ENCODE measurements around the gene B3GAT1. TPM values are rescaled to one million over a fixed set of nuclear protein-coding genes. Genes with fewer than 3 reads are reported as not detected.

The B3GAT1 gene
- polyA plus RNA-seq, 3 donors from 2014 or later: 0.09 to 1.8 (median 0.24) TPM

GRCh38 chr11:134389464-134390180 lies 22.4 kb downstream of the B3GAT1 start:
- H3K4me1 Mint-ChIP-seq: peaks cover 82 to 93% of the 10 kb centered on the region in 2 donors
- peak overlapping the region; percentile 40 to 90 (median 71) for H3K4me3 Mint-ChIP-seq
- peaks cover 0 to 4% (median 3%) of the 10 kb centered on the region in 3 donors for H3K36me3 Mint-ChIP-seq
- no peak for DNase-seq
- H3K27ac Mint-ChIP-seq: peak overlapping the region in 1 of 6 donors; percentile 73
- no peaks in the 10 kb centered on the region for H3K9me3 Mint-ChIP-seq
- peaks cover 0 to 3% (median 2%) of the 10 kb centered on the region in 3 donors for H3K27me3 Mint-ChIP-seq (ENCODE audit: low read depth in 3 of 3)

GRCh38 chr11:134388590-134388989 lies 23.5 kb downstream of the B3GAT1 start:
- peak overlapping the region in 1 of 6 donors; percentile 57 for H3K27ac Mint-ChIP-seq
- no peaks in the 10 kb centered on the region for H3K9me3 Mint-ChIP-seq
- H3K4me3 Mint-ChIP-seq: peak overlapping the region; percentile 15 to 90 (median 79)
- H3K4me1 Mint-ChIP-seq: peaks cover 80 to 94% of the 10 kb centered on the region in 2 donors
- DNase-seq: no peak
- peaks cover 2 to 3% (median 2%) of the 10 kb centered on the region in 3 donors for H3K27me3 Mint-ChIP-seq (ENCODE audit: low read depth in 3 of 3)
- H3K36me3 Mint-ChIP-seq: peaks cover 0 to 4% (median 3%) of the 10 kb centered on the region in 3 donors

- peak overlapping the region; percentile 71 to 90 (median 79) for H3K4me3 Mint-ChIP-seq
- H3K36me3 Mint-ChIP-seq: peaks cover 3 to 4% (median 3%) of the 10 kb centered on the region in 3 donors
- H3K27me3 Mint-ChIP-seq (ENCODE audit: low read depth in 3 of 3): peaks cover 2 to 3% (median 2%) of the 10 kb centered on the region in 3 donors
- H3K4me1 Mint-ChIP-seq: peaks cover 72 to 83% of the 10 kb centered on the region in 2 donors
- peak overlapping the region; percentile 16 to 77 (median 50) for H3K27ac Mint-ChIP-seq
- DNase-seq: no peak
- no peaks in the 10 kb centered on the region for H3K9me3 Mint-ChIP-seq
Observed at GRCh38 chr11:134387501-134387900, 24.5 kb downstream of the B3GAT1 start.

- Mint-ChIP-seq H3K4me3 (peak overlapping the region; percentile 71 to 90 (median 79)), H3K27ac (peak overlapping the region; percentile 16 to 77 (median 50)), H3K9me3 (no peaks in the 10 kb centered on the region), H3K27me3 (ENCODE audit: low read depth in 3 of 3) (peaks cover 2 to 3% (median 2%) of the 10 kb centered on the region in 3 donors), H3K36me3 (peaks cover 3 to 6% (median 4%) of the 10 kb centered on the region in 3 donors), H3K4me1 (peaks cover 72 to 83% of the 10 kb centered on the region in 2 donors)
- peak; percentile 22 to 50 (median 38) for DNase-seq
Observed at GRCh38 chr11:134386945-134387344, 25.1 kb downstream of the B3GAT1 start.

GRCh38 chr11:134385774-134386565 lies 26.1 kb downstream of the B3GAT1 start:
- H3K4me1 Mint-ChIP-seq: peaks cover 64 to 75% of the 10 kb centered on the region in 2 donors
- H3K27ac Mint-ChIP-seq: peak overlapping the region in 5 of 6 donors; percentile 9 to 77 (median 54)
- peaks cover 2 to 3% (median 2%) of the 10 kb centered on the region in 3 donors for H3K27me3 Mint-ChIP-seq (ENCODE audit: low read depth in 3 of 3)
- peak in 1 of 3 donors; percentile 16 for DNase-seq
- peak overlapping the region; percentile 71 to 90 (median 79) for H3K4me3 Mint-ChIP-seq
- H3K9me3 Mint-ChIP-seq: no peaks in the 10 kb centered on the region
- peaks cover 4 to 9% (median 6%) of the 10 kb centered on the region in 3 donors for H3K36me3 Mint-ChIP-seq

GRCh38 chr11:134385171-134385570 lies 26.9 kb downstream of the B3GAT1 start:
- DNase-seq: no peak
- H3K36me3 Mint-ChIP-seq: peaks cover 4 to 15% (median 8%) of the 10 kb centered on the region in 3 donors
- H3K4me3 Mint-ChIP-seq: peak overlapping the region in 3 of 5 donors; percentile 13 to 71 (median 18)
- peaks cover 2 to 3% (median 2%) of the 10 kb centered on the region in 3 donors for H3K27me3 Mint-ChIP-seq (ENCODE audit: low read depth in 3 of 3)
- no peaks in the 10 kb centered on the region for H3K9me3 Mint-ChIP-seq
- H3K4me1 Mint-ChIP-seq: peaks cover 56 to 67% of the 10 kb centered on the region in 2 donors
- H3K27ac Mint-ChIP-seq: no peak overlapping the region

GRCh38 chr11:134384406-134384805 lies 27.6 kb downstream of the B3GAT1 start:
- Mint-ChIP-seq H3K4me3 (no peak overlapping the region), H3K9me3 (no peaks in the 10 kb centered on the region), H3K27me3 (ENCODE audit: low read depth in 3 of 3) (peaks cover 2 to 3% (median 2%) of the 10 kb centered on the region in 3 donors), H3K36me3 (peaks cover 4 to 15% (median 8%) of the 10 kb centered on the region in 3 donors), H3K4me1 (peaks cover 50 to 60% of the 10 kb centered on the region in 2 donors), H3K27ac (no peak overlapping the region)
- no peak for DNase-seq

- Mint-ChIP-seq H3K27me3 (ENCODE audit: low read depth in 3 of 3) (peaks cover 2 to 3% (median 2%) of the 10 kb centered on the region in 3 donors), H3K4me3 (no peak overlapping the region), H3K36me3 (peaks cover 4 to 12% (median 8%) of the 10 kb centered on the region in 3 donors), H3K9me3 (no peaks in the 10 kb centered on the region), H3K4me1 (peaks cover 44 to 52% of the 10 kb centered on the region in 2 donors), H3K27ac (no peak overlapping the region)
- no peak for DNase-seq
Observed at GRCh38 chr11:134383576-134384221, 28.3 kb downstream of the B3GAT1 start.

- Mint-ChIP-seq H3K27me3 (ENCODE audit: low read depth in 3 of 3) (peaks cover 2 to 3% (median 2%) of the 10 kb centered on the region in 3 donors), H3K27ac (no peak overlapping the region), H3K4me1 (peaks cover 36 to 44% of the 10 kb centered on the region in 2 donors), H3K4me3 (no peak overlapping the region), H3K36me3 (peaks cover 4 to 15% (median 12%) of the 10 kb centered on the region in 3 donors), H3K9me3 (no peaks in the 10 kb centered on the region)
- no peak for DNase-seq
Observed at GRCh38 chr11:134382830-134383229, 29.2 kb downstream of the B3GAT1 start.

- DNase-seq: no peak
- Mint-ChIP-seq H3K4me3 (no peak overlapping the region), H3K4me1 (peaks cover 30 to 38% of the 10 kb centered on the region in 2 donors), H3K27ac (peak overlapping the region in 1 of 6 donors; percentile 28), H3K27me3 (ENCODE audit: low read depth in 3 of 3) (peaks cover 1 to 3% (median 2%) of the 10 kb centered on the region in 3 donors), H3K9me3 (no peaks in the 10 kb centered on the region), H3K36me3 (peaks cover 4 to 15% (median 12%) of the 10 kb centered on the region in 3 donors)
Observed at GRCh38 chr11:134382257-134382656, 29.8 kb downstream of the B3GAT1 start.

- Mint-ChIP-seq H3K36me3 (peaks cover 4 to 15% (median 12%) of the 10 kb centered on the region in 3 donors), H3K27me3 (ENCODE audit: low read depth in 3 of 3) (peaks cover 0 to 2% (median 2%) of the 10 kb centered on the region in 3 donors), H3K4me1 (peaks cover 15 to 23% of the 10 kb centered on the region in 2 donors)
Observed at GRCh38 chr11:134380785-134381184, 31.3 kb downstream of the B3GAT1 start.

GRCh38 chr11:134380229-134380628 lies 31.8 kb downstream of the B3GAT1 start:
- DNase-seq: no peak
- Mint-ChIP-seq H3K27me3 (ENCODE audit: low read depth in 3 of 3) (peaks cover 0 to 2% (median 2%) of the 10 kb centered on the region in 3 donors), H3K4me3 (no peak overlapping the region), H3K9me3 (no peaks in the 10 kb centered on the region), H3K27ac (peak overlapping the region in 1 of 6 donors; percentile 69), H3K36me3 (peaks cover 4 to 15% (median 12%) of the 10 kb centered on the region in 3 donors), H3K4me1 (peaks cover 10 to 18% of the 10 kb centered on the region in 2 donors)

More at GRCh38 chr11:134380785-134381184, 31.3 kb downstream of the B3GAT1 start:
- no peak for DNase-seq
- Mint-ChIP-seq H3K4me3 (no peak overlapping the region), H3K9me3 (no peaks in the 10 kb centered on the region), H3K27ac (peak overlapping the region in 2 of 6 donors; percentile 35 to 40)

GRCh38 chr11:134379241-134379640 lies 32.8 kb downstream of the B3GAT1 start:
- Mint-ChIP-seq H3K4me3 (no peak overlapping the region), H3K9me3 (no peaks in the 10 kb centered on the region), H3K36me3 (peaks cover 0 to 15% (median 12%) of the 10 kb centered on the region in 3 donors), H3K27ac (no peak overlapping the region), H3K27me3 (ENCODE audit: low read depth in 3 of 3) (peaks cover 0 to 2% (median 2%) of the 10 kb centered on the region in 3 donors), H3K4me1 (peaks cover 1 to 8% of the 10 kb centered on the region in 2 donors)
- DNase-seq: no peak

All from immature natural killer cell (primary cell).